C4-2B (cell line): ENCODE measurements around the gene PIAS1.

ENCODE experiments used
- ZFX ChIP-seq: fragments of 450-650 bp; IDR thresholded peaks from 2 replicates; pipeline ENCODE4 v1.6.1; 2017
- TF ChIP-seq, protein P1 (sequence below): fragments of 450-650 bp; conservative IDR thresholded peaks from 2 replicates; pipeline ENCODE4 v1.5.1; 2017; ENCODE audit warnings: mild to moderate bottlenecking

DNA sequence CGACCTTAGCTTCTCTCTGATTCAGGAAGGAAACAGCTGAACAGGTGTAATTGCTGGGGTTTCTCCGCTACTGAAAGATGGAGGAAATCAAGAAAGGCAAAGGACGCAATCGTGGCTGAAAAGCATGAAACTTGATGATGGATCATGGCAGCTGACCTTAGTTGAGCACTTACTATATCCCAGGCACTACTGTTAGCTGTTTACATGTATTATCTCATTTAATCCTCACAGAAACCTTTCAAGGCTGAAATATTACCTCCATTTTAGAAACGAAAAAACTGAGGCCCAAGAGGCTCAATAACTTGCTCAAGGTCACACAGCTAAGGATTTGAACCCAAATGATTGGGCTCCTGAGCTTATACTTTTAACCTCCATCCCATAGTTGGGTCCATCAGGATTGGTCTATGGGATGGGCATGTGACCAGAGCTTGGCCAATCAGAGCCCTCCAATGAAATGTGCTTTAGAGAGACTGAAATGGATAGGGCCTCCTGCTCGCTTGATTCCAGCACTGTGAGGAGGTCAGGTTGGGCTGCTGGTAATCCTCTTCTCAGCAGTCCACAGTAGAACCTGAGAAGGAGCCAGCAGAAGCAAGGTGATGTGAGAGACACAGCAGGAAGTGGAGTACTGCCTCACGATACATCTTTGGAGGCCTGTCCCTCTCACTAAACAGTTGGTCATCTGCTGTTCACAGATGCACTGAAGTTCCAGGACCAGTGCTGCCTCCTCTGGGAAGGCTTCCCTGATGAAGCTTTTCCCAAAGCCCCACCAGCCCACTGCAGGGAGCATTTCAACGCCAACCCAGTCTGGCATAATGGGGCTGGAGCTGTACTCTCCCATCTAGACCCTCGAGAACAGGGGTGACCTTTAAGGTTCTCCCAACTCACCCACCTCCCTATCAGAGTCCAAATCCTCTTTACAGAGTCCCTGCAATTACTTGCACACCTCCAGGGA lies 165.0 kb downstream of the PIAS1 start:
- TF ChIP-seq, protein P1, sequence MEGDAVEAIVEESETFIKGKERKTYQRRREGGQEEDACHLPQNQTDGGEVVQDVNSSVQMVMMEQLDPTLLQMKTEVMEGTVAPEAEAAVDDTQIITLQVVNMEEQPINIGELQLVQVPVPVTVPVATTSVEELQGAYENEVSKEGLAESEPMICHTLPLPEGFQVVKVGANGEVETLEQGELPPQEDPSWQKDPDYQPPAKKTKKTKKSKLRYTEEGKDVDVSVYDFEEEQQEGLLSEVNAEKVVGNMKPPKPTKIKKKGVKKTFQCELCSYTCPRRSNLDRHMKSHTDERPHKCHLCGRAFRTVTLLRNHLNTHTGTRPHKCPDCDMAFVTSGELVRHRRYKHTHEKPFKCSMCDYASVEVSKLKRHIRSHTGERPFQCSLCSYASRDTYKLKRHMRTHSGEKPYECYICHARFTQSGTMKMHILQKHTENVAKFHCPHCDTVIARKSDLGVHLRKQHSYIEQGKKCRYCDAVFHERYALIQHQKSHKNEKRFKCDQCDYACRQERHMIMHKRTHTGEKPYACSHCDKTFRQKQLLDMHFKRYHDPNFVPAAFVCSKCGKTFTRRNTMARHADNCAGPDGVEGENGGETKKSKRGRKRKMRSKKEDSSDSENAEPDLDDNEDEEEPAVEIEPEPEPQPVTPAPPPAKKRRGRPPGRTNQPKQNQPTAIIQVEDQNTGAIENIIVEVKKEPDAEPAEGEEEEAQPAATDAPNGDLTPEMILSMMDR = no peak
- no peak for TF ChIP-seq ZFX
